Stimulated activated CD4-positive, alpha-beta T cell treated with anti-CD3 and anti-CD28 coated beads, TNF-alpha, amount 100 ng/mL, for 48 hours (primary cell): ENCODE measurements around the gene TNS3.

Experiments
- DNase-seq, 3 donors: peaks; one replicate each; pipeline ENCODE4 v3.0.0-alpha.2; 2020; ENCODE audit warnings: low read depth in 3 of 3

TNS3 gene

GRCh38 chr7:47582764-47583738 lies 1.1 kb upstream of the TNS3 start:
- DNase-seq, result no peak

DNA sequence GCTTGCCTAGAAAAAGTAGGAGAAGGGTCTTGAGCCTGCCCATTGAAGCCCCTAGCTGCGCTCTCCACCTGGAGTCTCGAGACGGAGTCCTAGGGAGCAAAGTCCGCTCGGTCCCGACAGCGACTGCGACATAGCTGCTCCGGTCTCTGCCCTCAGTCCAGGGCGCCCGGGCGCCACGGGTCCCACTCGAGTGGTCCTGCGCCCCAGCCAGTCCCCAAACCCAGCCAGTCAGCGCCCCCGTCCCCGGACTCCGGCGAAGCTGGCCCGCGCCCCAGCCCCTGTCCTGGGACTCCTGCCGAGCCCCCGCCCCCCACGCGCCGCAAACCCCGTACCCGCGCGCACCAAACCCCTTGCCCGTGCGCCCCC lies 490 bp downstream of the TNS3 start:
- no peak for DNase-seq

DNA sequence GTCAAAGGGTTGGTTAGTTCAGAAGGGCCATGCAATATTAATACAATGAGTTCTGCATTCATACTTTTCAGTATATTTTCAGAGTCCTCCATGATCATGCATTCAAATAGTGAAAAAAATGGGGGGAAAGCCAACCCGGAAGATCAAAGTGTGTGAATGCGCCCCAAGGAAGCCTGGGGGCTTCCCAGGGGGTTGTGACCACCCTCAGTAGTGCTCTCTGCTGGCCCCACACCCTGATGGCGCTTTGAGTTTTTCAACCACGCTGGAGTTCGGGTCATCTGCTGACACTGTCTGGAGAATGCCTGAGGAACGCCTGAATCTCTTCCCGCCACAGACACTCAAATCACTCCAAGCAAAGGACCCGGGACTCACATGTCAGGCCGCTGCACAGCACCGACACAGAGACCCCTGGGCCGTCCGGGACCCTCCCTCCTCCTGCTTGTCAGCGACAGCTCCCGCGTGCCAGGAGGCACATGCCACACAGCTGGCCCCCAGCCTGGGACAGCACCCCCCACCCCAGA lies 1.0 kb downstream of the TNS3 start:
- no peak for DNase-seq

- no peak for DNase-seq
Measured at GRCh38 chr7:47580175-47580706, 1.7 kb downstream of the TNS3 start.

DNA sequence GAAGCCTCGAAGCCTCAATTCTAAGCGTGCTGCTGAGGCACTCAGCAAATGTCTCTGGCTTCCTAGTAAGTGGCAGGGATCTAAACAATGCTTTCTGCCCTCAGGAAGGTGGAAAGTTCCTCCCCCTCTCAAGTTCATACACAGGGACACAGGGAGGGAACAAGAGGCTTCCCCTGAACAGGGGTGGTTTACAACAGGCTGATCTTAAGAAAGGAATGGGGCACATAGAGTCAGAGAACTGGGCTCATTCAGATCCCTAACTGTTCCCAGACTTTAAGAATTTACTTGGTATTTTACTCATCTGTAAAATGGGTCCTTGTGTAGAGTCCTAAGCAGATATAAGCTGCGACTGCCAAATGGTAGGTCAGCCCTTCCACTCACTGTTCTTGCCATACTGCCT lies 2.5 kb downstream of the TNS3 start:
- no peak for DNase-seq

DNA sequence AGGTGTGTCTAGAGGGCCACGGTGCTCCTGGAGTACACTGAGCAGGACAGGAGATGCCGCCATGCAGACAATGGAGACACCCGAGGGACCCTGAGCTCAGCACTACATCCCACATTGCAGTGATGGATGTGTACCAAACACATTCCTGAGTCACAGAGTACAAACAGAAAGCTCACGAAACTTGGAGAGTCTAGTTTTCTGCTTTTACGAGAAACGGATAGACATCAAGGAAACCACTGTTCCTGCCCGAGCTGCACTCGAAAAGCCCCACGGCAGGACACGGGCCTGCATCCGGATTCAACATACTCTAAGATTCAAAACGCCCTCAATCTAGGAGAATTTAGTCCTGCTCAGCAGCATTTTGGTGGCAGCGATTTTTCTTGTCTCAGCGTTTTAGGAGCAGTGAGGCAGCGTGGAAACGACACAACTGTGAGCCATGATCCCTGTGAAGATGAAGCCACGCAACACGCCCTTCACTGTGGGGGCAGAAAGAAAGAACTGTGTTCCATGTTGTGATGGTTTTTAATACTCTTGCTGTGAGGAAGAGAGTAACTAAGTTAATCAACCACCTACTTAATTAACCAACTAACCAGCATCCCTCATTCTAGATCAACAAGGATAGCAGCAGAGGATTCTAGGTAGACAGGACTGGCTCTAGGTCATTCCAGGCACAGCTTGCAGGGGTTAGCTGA lies 3.2 kb downstream of the TNS3 start:
- DNase-seq, result no peak

GRCh38 chr7:47577321-47577919 lies 4.5 kb downstream of the TNS3 start:
- no peak for DNase-seq

GRCh38 chr7:47576866-47577306 lies 5.0 kb downstream of the TNS3 start:
- no peak for DNase-seq

DNA sequence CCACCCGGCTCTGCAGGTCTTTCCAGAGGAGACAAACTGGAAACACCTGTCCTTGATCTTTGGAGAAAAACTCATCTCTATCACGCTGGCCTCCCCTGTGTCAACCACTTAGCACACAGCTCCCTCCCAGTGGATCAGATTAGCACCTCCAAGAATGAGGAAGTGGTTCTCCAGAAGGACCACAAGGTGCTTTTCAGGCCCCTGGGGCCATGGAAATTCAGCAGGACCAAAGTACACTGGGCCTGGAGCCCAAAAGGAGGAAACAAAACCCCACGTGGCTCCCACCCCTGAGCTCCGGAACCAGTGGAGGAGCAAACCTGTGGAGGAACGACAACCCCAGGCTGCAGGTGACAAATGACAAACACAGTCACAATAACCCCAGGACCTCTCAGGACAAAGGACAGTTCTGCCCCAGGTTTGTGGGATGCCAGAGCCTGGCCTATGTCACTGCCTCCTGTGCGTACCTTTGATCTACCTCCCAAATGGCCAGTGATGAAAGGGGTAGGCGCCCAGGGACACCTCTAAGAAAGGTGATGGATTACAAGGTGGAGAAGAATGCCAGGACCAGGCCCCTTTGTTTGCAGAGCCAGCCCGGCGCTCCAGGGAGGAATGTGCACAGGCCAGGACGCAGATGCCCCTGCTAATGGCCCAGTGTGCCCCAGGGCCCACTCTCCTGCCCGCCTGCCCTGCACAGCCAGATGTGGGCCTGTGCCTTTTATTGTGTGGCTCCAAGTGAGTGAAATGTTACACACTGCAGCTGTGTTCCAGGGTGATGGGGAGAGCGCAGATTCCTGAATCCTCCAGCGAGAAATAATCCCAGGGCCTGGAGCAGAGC lies 5.7 kb downstream of the TNS3 start:
- DNase-seq, result no peak

DNA sequence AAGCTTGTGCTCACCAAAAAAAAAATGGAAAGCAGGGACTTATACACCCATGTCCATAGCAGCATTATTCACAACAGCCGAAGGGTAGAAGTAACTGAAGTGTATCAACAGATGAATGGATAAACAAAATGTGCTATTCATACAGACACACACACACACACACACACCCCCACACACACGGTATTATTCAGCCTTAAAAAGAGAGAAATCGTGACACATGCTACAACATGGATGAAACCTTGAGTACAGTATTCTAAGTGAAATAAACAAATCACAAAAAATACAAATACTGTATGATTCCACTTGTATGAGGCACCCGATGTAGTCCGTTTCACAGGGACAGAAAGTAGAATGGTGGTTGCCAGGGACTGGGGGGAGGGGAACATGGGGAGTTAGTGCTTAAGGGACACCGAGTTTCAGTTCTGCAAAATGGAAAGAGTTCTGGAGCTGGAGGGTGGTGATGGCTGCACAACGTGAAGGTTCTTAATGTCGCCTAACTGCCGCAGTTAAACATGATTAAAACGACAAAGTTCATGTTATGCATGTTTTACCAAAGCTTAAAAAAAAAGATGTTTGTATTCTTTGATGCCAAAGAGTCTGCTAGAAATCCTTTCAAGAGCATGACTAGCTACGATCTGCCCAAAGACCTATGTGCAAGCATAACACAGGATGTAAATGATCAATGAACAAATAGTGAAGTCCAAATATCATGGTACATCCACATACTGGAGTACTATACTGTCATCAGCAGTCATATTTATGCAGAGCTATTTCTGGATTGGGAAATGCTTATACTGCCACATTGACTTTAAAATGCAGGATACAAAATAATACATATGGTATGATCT lies 7.2 kb downstream of the TNS3 start:
- DNase-seq, result no peak

- no peak for DNase-seq
Measured at GRCh38 chr7:47573758-47574481, 8.0 kb downstream of the TNS3 start.

DNA sequence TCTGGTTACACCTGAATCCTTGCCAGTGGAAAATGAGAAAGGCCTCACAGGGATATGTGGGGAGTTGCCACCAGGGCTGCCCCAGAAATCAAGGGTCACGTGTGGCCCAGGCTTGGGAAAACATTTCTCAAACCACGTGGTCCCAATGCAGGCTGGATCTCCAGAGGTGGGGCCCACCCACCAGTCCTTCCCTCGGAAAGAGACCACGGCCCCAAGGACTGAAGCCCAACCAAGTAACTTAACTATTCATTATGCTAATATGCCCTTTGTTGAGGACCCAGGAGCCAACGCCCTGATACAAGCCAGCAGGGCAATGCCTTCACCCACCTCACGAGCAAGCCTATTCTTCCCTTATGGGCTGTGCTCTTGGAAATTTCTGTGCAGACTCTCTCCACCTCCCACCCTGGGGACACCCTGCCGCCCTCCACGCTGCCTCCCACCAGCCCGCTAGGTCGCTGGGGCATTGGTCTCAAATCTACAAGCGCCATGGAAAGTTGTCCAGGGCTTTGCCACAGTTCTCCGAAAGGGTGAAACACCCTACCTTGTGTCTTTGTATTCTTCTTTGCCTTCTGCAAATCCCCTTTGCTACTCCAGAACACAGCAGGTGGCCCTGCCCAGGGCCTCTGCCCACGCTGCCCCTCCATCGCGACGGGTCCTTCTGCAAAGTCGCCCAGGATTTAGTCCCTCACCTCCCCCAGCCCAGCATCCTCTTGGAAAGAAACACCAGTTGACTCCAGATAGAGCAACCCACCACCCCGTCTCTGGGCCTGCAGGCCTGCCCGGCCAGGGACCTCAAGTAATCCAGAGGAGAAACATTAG lies 8.8 kb downstream of the TNS3 start:
- DNase-seq, result no peak

DNA sequence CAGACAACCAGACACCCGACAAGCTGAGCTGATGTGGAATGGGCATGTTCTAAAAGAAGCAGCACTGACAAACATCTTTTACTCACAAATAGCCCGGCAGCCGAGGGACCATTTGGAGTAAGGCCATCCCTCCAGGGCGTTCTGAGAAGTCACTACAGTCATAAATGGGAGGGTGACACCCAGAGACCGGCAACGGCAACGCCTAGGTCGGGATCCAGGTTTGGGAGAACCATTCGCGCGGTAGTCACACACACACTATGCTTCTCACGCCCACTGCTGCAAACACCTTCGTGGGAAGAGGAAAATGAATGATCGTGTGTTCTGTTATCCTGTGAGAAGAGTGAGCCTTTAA lies 9.8 kb downstream of the TNS3 start:
- no peak for DNase-seq

GRCh38 chr7:47571331-47572093 lies 10.4 kb downstream of the TNS3 start:
- no peak for DNase-seq

- DNase-seq, result no peak
Measured at GRCh38 chr7:47570649-47571050, 11.3 kb downstream of the TNS3 start.

DNA sequence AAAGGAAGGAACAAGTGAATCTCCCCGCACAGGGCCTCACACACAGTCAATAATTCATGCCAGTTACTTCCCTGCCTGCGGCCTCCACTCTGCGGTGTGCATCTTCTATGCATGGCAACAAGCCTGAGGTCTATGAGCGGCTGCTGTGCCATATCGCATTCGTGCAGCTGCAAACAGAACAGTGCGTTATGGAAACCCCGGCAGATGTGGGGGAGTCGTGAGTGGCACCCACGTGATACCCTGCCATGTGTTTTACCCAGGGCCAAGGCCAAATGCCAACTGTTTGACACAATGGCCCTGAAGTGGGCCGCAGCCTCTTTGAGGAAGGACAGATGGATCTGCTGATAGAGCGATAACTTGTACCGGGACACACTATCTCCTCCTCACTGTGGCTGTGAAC lies 13.4 kb downstream of the TNS3 start:
- DNase-seq, result no peak

GRCh38 chr7:47568056-47568455 lies 13.9 kb downstream of the TNS3 start:
- no peak for DNase-seq

DNA sequence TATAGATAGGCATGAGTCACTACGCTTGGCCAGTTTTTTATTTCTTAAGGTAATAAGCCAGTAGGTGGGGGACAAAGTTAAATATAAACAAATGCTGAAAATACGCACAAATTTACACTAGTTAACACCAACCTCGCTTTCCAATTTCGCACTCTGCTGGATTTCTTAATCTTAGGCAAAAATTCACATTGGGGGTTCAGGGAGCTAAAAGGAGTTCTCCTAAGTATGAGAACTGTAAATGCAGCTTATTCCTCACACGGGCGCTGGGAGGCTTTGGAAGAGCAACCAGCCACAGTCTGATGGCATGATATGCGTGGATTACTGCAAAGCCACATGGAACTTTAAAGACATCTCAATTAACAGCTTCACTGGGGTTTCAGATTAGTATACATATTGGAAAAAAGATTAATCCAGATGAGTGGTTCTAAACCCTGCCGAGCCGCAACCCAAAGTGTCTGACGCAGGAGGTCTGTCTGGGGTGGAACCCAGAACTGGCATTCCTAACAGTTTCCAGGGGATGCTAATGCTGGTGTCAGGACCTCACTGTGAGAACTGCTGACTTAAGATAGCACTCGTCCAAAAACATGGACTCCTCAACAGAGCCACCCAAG lies 16.2 kb downstream of the TNS3 start:
- DNase-seq, result no peak
